K562 (cell line): ENCODE data around the gene ST6GALNAC6. TPM values are rescaled to one million over a fixed set of nuclear protein-coding genes. Genes with fewer than 3 reads are reported as not detected.

Experiments
- ATF7 ChIP-seq: fragments of 450-650 bp; IDR thresholded peaks from 2 replicates; pipeline ENCODE4 v1.7.1; 2014; ENCODE audit warnings: mild to moderate bottlenecking, moderate library complexity
- BDP1 ChIP-seq: IDR thresholded peaks from 3 replicates; pipeline ENCODE4 v1.6.1; 2011; ENCODE audit not compliant: insufficient read length, insufficient read depth
- CAMTA2 ChIP-seq: fragments of 250-450 bp; sonication (Bioruptor Pico); conservative IDR thresholded peaks from 2 replicates; pipeline ENCODE4 v1.5.1; 2022
- CBX5 ChIP-seq: IDR thresholded peaks from 2 replicates; pipeline ENCODE4 v1.6.1; 2014; ENCODE audit warnings: low read depth, borderline replicate concordance
- CXXC5 ChIP-seq: fragments of 250-450 bp; sonication (Bioruptor Pico); IDR thresholded peaks from 2 replicates; pipeline ENCODE4 v1.8.0; 2022; ENCODE audit warnings: inconsistent platforms, mild to moderate bottlenecking, moderate library complexity
- FOXA3 ChIP-seq, 2 experiments: fragments of 450-650 bp in 1 of 2; sonication (generic) in 1 of 2; formaldehyde crosslinking; IDR thresholded peaks in 1 of 2; conservative IDR thresholded peaks in 1 of 2; 2 replicates each; pipeline versions ENCODE4 v1.4.0 to v1.8.0; 2020 to 2022; ENCODE audit warnings: mild to moderate bottlenecking in 2 of 2, missing genetic modification reagents in 1 of 2
- FOXM1 ChIP-seq, 2 experiments: fragments of 450-650 bp in 1 of 2; sonication (generic) in 1 of 2; formaldehyde crosslinking in 1 of 2; IDR thresholded peaks; 2 replicates each; pipeline versions ENCODE4 v1.6.1 to v1.9.0; 2017 to 2022; ENCODE audit warnings: low read depth in 2 of 2, mild to moderate bottlenecking in 2 of 2, missing genetic modification reagents in 1 of 2, moderate library complexity in 1 of 2
- HOMEZ ChIP-seq: fragments of 250-450 bp; sonication (Bioruptor Pico); IDR thresholded peaks from 2 replicates; pipeline ENCODE4 v1.4.0; 2020; ENCODE audit warnings: mild to moderate bottlenecking, moderate library complexity
- ILF3 ChIP-seq: fragments of 450-650 bp; IDR thresholded peaks from 2 replicates; pipeline ENCODE4 v1.6.1; 2018; ENCODE audit warnings: antibody characterized with exemption, mild to moderate bottlenecking, moderate library complexity, borderline replicate concordance
- KDM2B ChIP-seq: fragments of 250-450 bp; sonication (Bioruptor Pico); IDR thresholded peaks from 2 replicates; pipeline ENCODE4 v1.8.0; 2021; ENCODE audit warnings: mild to moderate bottlenecking, moderate library complexity
- MXD1 ChIP-seq: fragments of 250-450 bp; sonication (Bioruptor Pico); IDR thresholded peaks from 2 replicates; pipeline ENCODE4 v1.8.0; 2021; ENCODE audit warnings: borderline replicate concordance, mild to moderate bottlenecking, moderate library complexity; ENCODE audit not compliant: poor library complexity, severe bottlenecking
- MYC ChIP-seq, 2 experiments: fragments of 250-450 bp in 1 of 2; sonication (Bioruptor Pico) in 1 of 2; IDR thresholded peaks; 2 replicates each; pipeline versions ENCODE4 v1.5.1 to v1.6.1; 2012 to 2021; ENCODE audit warnings: low read depth in 2 of 2, borderline replicate concordance in 1 of 2, improper control_type of control experiment in 1 of 2, low read length in 1 of 2, mild to moderate bottlenecking in 1 of 2, moderate library complexity in 1 of 2
- NONO ChIP-seq, 2 experiments: fragments of 200-400 bp in 1 of 2; fragments of 450-650 bp in 1 of 2; formaldehyde crosslinking in 1 of 2; IDR thresholded peaks; 2 replicates each; pipeline ENCODE4 v1.6.1; 2017; ENCODE audit warnings: low read depth in 2 of 2, mild to moderate bottlenecking in 2 of 2, moderate library complexity in 2 of 2, low read length in 1 of 2
- PHF20 ChIP-seq: fragments of 450-650 bp; IDR thresholded peaks from 2 replicates; pipeline ENCODE4 v1.6.1; 2018; ENCODE audit not compliant: partially characterized antibody
- PHF21A ChIP-seq: fragments of 450-650 bp; IDR thresholded peaks from 2 replicates; pipeline ENCODE4 v1.6.1; 2017; ENCODE audit warnings: low read depth, borderline replicate concordance
- PKNOX1 ChIP-seq: fragments of 450-650 bp; IDR thresholded peaks from 2 replicates; pipeline ENCODE4 v1.6.1; 2016
- SRSF9 ChIP-seq: fragments of 200-400 bp; formaldehyde crosslinking; IDR thresholded peaks from 2 replicates; pipeline ENCODE4 v1.6.1; 2017; ENCODE audit warnings: low read depth, low read length, borderline replicate concordance
- ZBED1 ChIP-seq: IDR thresholded peaks from 2 replicates; pipeline ENCODE4 v1.6.1; 2014
- ZEB2 ChIP-seq: fragments of 450-650 bp; IDR thresholded peaks from 2 replicates; pipeline ENCODE4 v1.6.1; 2016
- ZNF212 ChIP-seq: fragments of 450-650 bp; formaldehyde crosslinking; IDR thresholded peaks from 2 replicates; pipeline ENCODE4 v1.4.0; 2020; ENCODE audit warnings: mild to moderate bottlenecking
- ZNF584 ChIP-seq: fragments of 200-800 bp; sonication (Bioruptor generic); IDR thresholded peaks from 2 replicates; pipeline ENCODE4 v1.6.1; 2016; ENCODE audit warnings: low read depth, mild to moderate bottlenecking, missing genetic modification characterization, missing compliant biosample characterization
- ZNF592 ChIP-seq: fragments of 450-650 bp; IDR thresholded peaks from 2 replicates; pipeline ENCODE4 v1.6.1; 2017; ENCODE audit warnings: antibody characterized with exemption, mild to moderate bottlenecking
- polyA plus RNA-seq, 8 experiments: library from polyadenylated mRNA; depleted of rRNA in 4 of 8; stranded (reverse) in 5 of 8; unstranded in 3 of 8; fragments of >200 nt; fragmentation: Nextera tagmentation in 2 of 8; fragmentation: Illumina TruSeq in 1 of 8; extraction: Ambion mirVana in 2 of 8; extraction: Trizol in 1 of 8; gene quantifications; 2 replicates each; pipeline versions ENCODE4 v1.2.1 to v1.2.3, GENCODE V29; 2011 to 2014; ENCODE audit warnings: inconsistent platforms in 1 of 8, missing spikeins in 1 of 8
- total RNA-seq, 7 experiments: library from RNA; depleted of rRNA in 6 of 7; stranded (reverse); fragments of >200 nt in 6 of 7; fragmentation: Illumina TruSeq in 2 of 7; extraction: Trizol in 2 of 7; gene quantifications; 2 replicates each; pipeline versions ENCODE4 v1.2.1 to v1.2.3, GENCODE V29; 2011 to 2021; ENCODE audit warnings: low replicate concordance in 1 of 7

The ST6GALNAC6 gene
- total and polyA plus RNA-seq, 9 of the 15 experiments (the other 6 are each of a cell fraction or from before 2014, with no cell fraction given): 0.13 to 23.0 (median 14.5) TPM

GRCh38 chr9:127877566-127877998 lies 21.8 kb downstream of the ST6GALNAC6 start, which contains the start of gene AK1 (continued):
- peak; percentile 73; the same call in 1 of the 2 replicates for TF ChIP-seq CXXC5 (CRISPR knock-in tag)
- no peak for TF ChIP-seq SRSF9
- no peak for TF ChIP-seq PHF21A
- no peak for TF ChIP-seq ZEB2
- no peak for TF ChIP-seq ILF3
- no peak for TF ChIP-seq CBX5
- TF ChIP-seq ZBED1: no peak
- TF ChIP-seq ZNF592: peak; percentile 72; the same call in 1 of the 2 replicates
- TF ChIP-seq ZNF584 (CRISPR knock-in tag): no peak
- TF ChIP-seq ZNF212: no peak
- no peak for TF ChIP-seq CAMTA2
- no peak for TF ChIP-seq FOXM1 (IDR thresholded peaks at IDR 0.05; ENCODE audit: low read depth)
- 0 out of 2 replicates have a peak, but pooled peaks have one; percentile 41 for TF ChIP-seq FOXM1 (CRISPR knock-in tag; IDR thresholded peaks at IDR 0.05; ENCODE audit: low read depth)
- peak in 1 of 2 experiments; percentile 44; a peak in 1 of 4 replicates for TF ChIP-seq NONO (IDR thresholded peaks at IDR 0.05; ENCODE audit: low read depth in 2 of 2, low read length in 1 of 2)
- no peak for TF ChIP-seq HOMEZ (CRISPR knock-in tag)
- TF ChIP-seq MYC (IDR thresholded peaks at IDR 0.05; ENCODE audit: low read depth, low read length): peak; percentile 25; the same call in 1 of the 2 replicates
- TF ChIP-seq MYC (CRISPR knock-in tag; IDR thresholded peaks at IDR 0.05; ENCODE audit: borderline replicate concordance, low read depth): no peak
- no peak for TF ChIP-seq PHF20
- TF ChIP-seq KDM2B (CRISPR knock-in tag): no peak
- no peak for TF ChIP-seq BDP1
- 0 out of 4 replicates have a peak, but pooled peaks of 1 of the 2 experiments have one; percentile 45 for TF ChIP-seq FOXA3 (CRISPR knock-in tag; conservative IDR thresholded peaks at IDR 0.05 in 1 of 2, IDR thresholded peaks at IDR 0.05 in 1 of 2)
- TF ChIP-seq ATF7: peak; percentile 52
- TF ChIP-seq PKNOX1: peak; percentile 47
- TF ChIP-seq MXD1 (CRISPR knock-in tag): no peak
